ENCODE results near the gene SLFN11.
"Not testable (repeated sequence)": the region's sequence is repeated elsewhere in the genome, so short reads cannot be mapped to it uniquely, and the experiment has no call there.

Gene SLFN11

GRCh38 chr17:35406568-35406967 lies 33.1 kb upstream of the SLFN11 start:
- no peak overlapping the region for H3K23ac ChIP-seq (ENCODE audit: low read length)
- no peak overlapping the region for H3K4me2 ChIP-seq (ENCODE audit: low read length)
- no peak overlapping the region for H3K27ac ChIP-seq (ENCODE audit: low read depth, low read length)
- H2BK15ac ChIP-seq (replicated peaks; ENCODE audit: low read depth) = no peak overlapping the region
- no peak overlapping the region for H3K18ac ChIP-seq (ENCODE audit: low read length)
- H3K36me3 ChIP-seq (ENCODE audit: control insufficient read depth, insufficient read depth, low read length) = no peaks in the 10 kb centered on the region
- H3K79me2 ChIP-seq (ENCODE audit: control insufficient read depth, insufficient read depth, low read length) = no peaks in the 10 kb centered on the region
- H4K5ac ChIP-seq (ENCODE audit: low read length) = no peak overlapping the region
- H3K4me1 ChIP-seq (ENCODE audit: control insufficient read depth, low read depth, low read length) = no peaks in the 10 kb centered on the region
- no peak overlapping the region for H3K56ac ChIP-seq (ENCODE audit: low read length)
- H2BK5ac ChIP-seq (ENCODE audit: low read length) = no peak overlapping the region
- no peak overlapping the region for H2AK5ac ChIP-seq (ENCODE audit: low read length)
- H3K9ac ChIP-seq (ENCODE audit: low read length) = no peak overlapping the region
- no peak overlapping the region for H2BK120ac ChIP-seq (ENCODE audit: low read depth, low read length)
- WGBS (ENCODE audit: extremely low coverage, insufficient coverage, low lambda C conversion rate) = no CpG with 5 or more reads among the region's 1 CpG
- H3K4ac ChIP-seq (ENCODE audit: low read depth, low read length) = no peak overlapping the region
- no peaks in the 10 kb centered on the region for H3K79me1 ChIP-seq (ENCODE audit: low read length)
- no peak overlapping the region for H3K4me3 ChIP-seq (ENCODE audit: low read length)
- no peak for DNase-seq
- no peak overlapping the region for H4K8ac ChIP-seq (ENCODE audit: low read depth, low read length)
- H3K27me3 ChIP-seq (ENCODE audit: insufficient read depth, low read length, poor library complexity) = no peaks in the 10 kb centered on the region

DNA sequence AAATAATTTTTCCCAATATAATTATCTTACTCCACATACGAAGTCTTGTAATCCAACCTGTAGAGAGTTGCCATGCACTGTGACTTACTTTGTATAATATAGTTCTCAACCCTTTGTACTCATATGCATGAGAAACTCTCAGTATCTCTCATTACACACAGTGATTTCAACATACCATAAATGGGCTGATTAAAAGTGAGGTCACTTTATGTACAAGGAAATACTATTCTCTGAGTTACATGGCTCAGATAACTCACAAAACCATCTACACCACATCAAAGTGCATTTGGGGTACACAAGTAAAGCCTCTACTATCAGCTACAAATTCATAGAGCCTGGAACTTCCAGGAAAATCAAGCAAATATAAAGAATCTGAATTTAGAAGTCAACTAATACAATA lies 30.9 kb upstream of the SLFN11 start:
- Histone ChIP-seq H3K4me1 (ENCODE audit: control insufficient read depth, low read depth, low read length) (no peaks in the 10 kb centered on the region), H2BK5ac (ENCODE audit: low read length) (no peak overlapping the region), H3K18ac (ENCODE audit: low read length) (no peak overlapping the region), H3K4ac (ENCODE audit: low read depth, low read length) (no peak overlapping the region), H3K79me2 (ENCODE audit: control insufficient read depth, insufficient read depth, low read length) (no peaks in the 10 kb centered on the region), H3K27me3 (ENCODE audit: insufficient read depth, low read length, poor library complexity) (no peaks in the 10 kb centered on the region), H4K5ac (ENCODE audit: low read length) (no peak overlapping the region), H2BK120ac (ENCODE audit: low read depth, low read length) (no peak overlapping the region), H2BK15ac (replicated peaks; ENCODE audit: low read depth) (no peak overlapping the region), H3K56ac (ENCODE audit: low read length) (no peak overlapping the region), H4K8ac (ENCODE audit: low read depth, low read length) (no peak overlapping the region), H3K27ac (ENCODE audit: low read depth, low read length) (no peak overlapping the region), H3K36me3 (ENCODE audit: control insufficient read depth, insufficient read depth, low read length) (no peaks in the 10 kb centered on the region), H2AK5ac (ENCODE audit: low read length) (no peak overlapping the region), H3K23ac (ENCODE audit: low read length) (no peak overlapping the region), H3K4me2 (ENCODE audit: low read length) (no peak overlapping the region), H3K79me1 (ENCODE audit: low read length) (no peaks in the 10 kb centered on the region), H3K9ac (ENCODE audit: low read length) (no peak overlapping the region), H3K4me3 (ENCODE audit: low read length) (no peak overlapping the region)
- WGBS (ENCODE audit: extremely low coverage, insufficient coverage, low lambda C conversion rate) = no CpG with 5 or more reads among the region's 1 CpG
- DNase-seq = no peak

- not testable (repeated sequence) for H4K8ac ChIP-seq (ENCODE audit: low read depth, low read length); H2BK15ac ChIP-seq (replicated peaks; ENCODE audit: low read depth); H3K56ac ChIP-seq (ENCODE audit: low read length); H3K79me1 ChIP-seq (ENCODE audit: low read length); DNase-seq; H3K36me3 ChIP-seq (ENCODE audit: control insufficient read depth, insufficient read depth, low read length); H3K18ac ChIP-seq (ENCODE audit: low read length); H4K5ac ChIP-seq (ENCODE audit: low read length); H3K23ac ChIP-seq (ENCODE audit: low read length); H3K27ac ChIP-seq (ENCODE audit: low read depth, low read length); H3K4me3 ChIP-seq (ENCODE audit: low read length); H3K9ac ChIP-seq (ENCODE audit: low read length); H2BK120ac ChIP-seq (ENCODE audit: low read depth, low read length); H3K27me3 ChIP-seq (ENCODE audit: insufficient read depth, low read length, poor library complexity); H2BK5ac ChIP-seq (ENCODE audit: low read length); H3K4ac ChIP-seq (ENCODE audit: low read depth, low read length); H3K4me2 ChIP-seq (ENCODE audit: low read length); H2AK5ac ChIP-seq (ENCODE audit: low read length); H3K4me1 ChIP-seq (ENCODE audit: control insufficient read depth, low read depth, low read length); H3K79me2 ChIP-seq (ENCODE audit: control insufficient read depth, insufficient read depth, low read length)
- no CpG with 5 or more reads among the region's 13 CpGs for WGBS (ENCODE audit: extremely low coverage, insufficient coverage, low lambda C conversion rate)
These were observed 20.4 kb upstream of the SLFN11 start for GRCh38 chr17:35393783-35394182.

DNA sequence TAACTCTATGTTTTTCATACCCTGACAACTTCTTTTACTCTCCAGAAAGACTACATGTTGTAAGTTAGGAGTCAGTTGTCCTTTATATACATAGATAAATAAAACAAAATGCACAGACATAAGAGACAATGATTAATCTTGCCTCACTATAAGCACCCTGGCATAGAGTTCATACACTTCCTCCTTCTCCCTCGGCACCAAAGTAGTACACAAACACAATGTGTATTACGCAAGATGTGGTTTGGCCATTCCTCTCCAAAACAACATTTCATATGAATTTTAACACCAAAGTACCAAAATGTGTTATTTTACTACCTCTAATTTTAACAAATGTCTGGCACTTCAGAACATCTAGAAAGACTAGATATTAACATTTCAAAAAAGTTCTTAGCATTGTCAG lies 17.2 kb upstream of the SLFN11 start:
- H3K79me1 ChIP-seq (ENCODE audit: low read length) = no peaks in the 10 kb centered on the region
- no peak overlapping the region for H2BK5ac ChIP-seq (ENCODE audit: low read length)
- no peaks in the 10 kb centered on the region for H3K27me3 ChIP-seq (ENCODE audit: insufficient read depth, low read length, poor library complexity)
- H3K27ac ChIP-seq (ENCODE audit: low read depth, low read length) = no peak overlapping the region
- no peak overlapping the region for H2BK15ac ChIP-seq (replicated peaks; ENCODE audit: low read depth)
- H3K4ac ChIP-seq (ENCODE audit: low read depth, low read length) = no peak overlapping the region
- no peak overlapping the region for H2AK5ac ChIP-seq (ENCODE audit: low read length)
- no peak overlapping the region for H4K5ac ChIP-seq (ENCODE audit: low read length)
- H3K4me2 ChIP-seq (ENCODE audit: low read length) = no peak overlapping the region
- no peaks in the 10 kb centered on the region for H3K36me3 ChIP-seq (ENCODE audit: control insufficient read depth, insufficient read depth, low read length)
- no peak overlapping the region for H4K8ac ChIP-seq (ENCODE audit: low read depth, low read length)
- H3K56ac ChIP-seq (ENCODE audit: low read length) = no peak overlapping the region
- H3K18ac ChIP-seq (ENCODE audit: low read length) = no peak overlapping the region
- no peaks in the 10 kb centered on the region for H3K4me1 ChIP-seq (ENCODE audit: control insufficient read depth, low read depth, low read length)
- H3K4me3 ChIP-seq (ENCODE audit: low read length) = no peak overlapping the region
- no peak overlapping the region for H2BK120ac ChIP-seq (ENCODE audit: low read depth, low read length)
- H3K23ac ChIP-seq (ENCODE audit: low read length) = no peak overlapping the region
- WGBS (ENCODE audit: extremely low coverage, insufficient coverage, low lambda C conversion rate) = no CpG with 5 or more reads among the region's 2 CpGs
- no peaks in the 10 kb centered on the region for H3K79me2 ChIP-seq (ENCODE audit: control insufficient read depth, insufficient read depth, low read length)
- no peak overlapping the region for H3K9ac ChIP-seq (ENCODE audit: low read length)
- no peak for DNase-seq

DNA sequence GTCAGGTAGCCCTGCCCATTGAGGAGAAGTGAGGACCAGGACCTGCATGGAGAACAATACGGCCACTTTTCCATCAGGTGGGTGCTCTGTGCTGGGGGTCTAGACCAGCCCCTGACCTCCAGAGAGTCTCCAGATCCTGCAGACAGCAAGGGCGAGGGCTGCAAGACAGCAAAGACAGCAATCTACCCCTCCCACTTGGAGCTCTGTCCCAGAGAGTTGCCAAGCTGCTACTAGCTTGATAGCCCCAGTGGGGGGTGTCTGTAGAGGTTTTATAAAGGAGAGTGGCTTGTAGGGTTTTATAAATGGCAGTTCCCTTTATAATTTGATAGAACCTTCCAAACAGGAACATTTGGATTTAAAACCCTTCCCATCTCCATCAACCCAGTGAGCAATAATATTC lies 16.7 kb upstream of the SLFN11 start:
- DNase-seq = no peak
- no peak overlapping the region for H3K23ac ChIP-seq (ENCODE audit: low read length)
- no peak overlapping the region for H3K4ac ChIP-seq (ENCODE audit: low read depth, low read length)
- H3K27me3 ChIP-seq (ENCODE audit: insufficient read depth, low read length, poor library complexity) = no peaks in the 10 kb centered on the region
- no peak overlapping the region for H3K18ac ChIP-seq (ENCODE audit: low read length)
- no peak overlapping the region for H3K56ac ChIP-seq (ENCODE audit: low read length)
- H3K79me2 ChIP-seq (ENCODE audit: control insufficient read depth, insufficient read depth, low read length) = no peaks in the 10 kb centered on the region
- H3K27ac ChIP-seq (ENCODE audit: low read depth, low read length) = no peak overlapping the region
- no peak overlapping the region for H4K8ac ChIP-seq (ENCODE audit: low read depth, low read length)
- WGBS (ENCODE audit: extremely low coverage, insufficient coverage, low lambda C conversion rate) = no CpG with 5 or more reads among the region's 2 CpGs
- H3K4me2 ChIP-seq (ENCODE audit: low read length) = no peak overlapping the region
- H4K5ac ChIP-seq (ENCODE audit: low read length) = no peak overlapping the region
- H3K4me3 ChIP-seq (ENCODE audit: low read length) = no peak overlapping the region
- no peak overlapping the region for H2BK120ac ChIP-seq (ENCODE audit: low read depth, low read length)
- H2AK5ac ChIP-seq (ENCODE audit: low read length) = no peak overlapping the region
- H3K9ac ChIP-seq (ENCODE audit: low read length) = no peak overlapping the region
- no peak overlapping the region for H2BK15ac ChIP-seq (replicated peaks; ENCODE audit: low read depth)
- H3K79me1 ChIP-seq (ENCODE audit: low read length) = no peaks in the 10 kb centered on the region
- no peaks in the 10 kb centered on the region for H3K4me1 ChIP-seq (ENCODE audit: control insufficient read depth, low read depth, low read length)
- no peak overlapping the region for H2BK5ac ChIP-seq (ENCODE audit: low read length)
- H3K36me3 ChIP-seq (ENCODE audit: control insufficient read depth, insufficient read depth, low read length) = no peaks in the 10 kb centered on the region

DNA sequence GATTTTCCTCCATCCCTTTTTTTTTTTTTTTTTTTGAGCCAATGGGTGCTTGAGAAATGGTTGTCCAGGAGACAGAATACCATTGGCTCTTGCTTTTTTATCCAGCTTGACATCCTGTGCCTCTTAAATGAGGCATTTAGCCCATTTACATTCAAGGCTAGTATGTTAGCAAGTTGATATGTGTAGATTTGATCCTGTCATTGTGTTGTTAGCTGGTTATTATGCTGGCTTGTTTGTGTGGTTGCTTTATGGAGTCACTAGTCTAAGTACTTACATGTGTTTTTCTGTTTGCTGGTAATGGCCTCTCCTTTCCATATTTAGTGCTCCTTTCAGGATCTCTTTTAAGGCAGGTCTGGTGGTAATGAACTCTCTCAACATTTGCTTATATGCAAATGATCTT lies 14.1 kb upstream of the SLFN11 start:
- Histone ChIP-seq H2AK5ac (ENCODE audit: low read length) (no peak overlapping the region), H4K8ac (ENCODE audit: low read depth, low read length) (no peak overlapping the region), H3K79me1 (ENCODE audit: low read length) (no peaks in the 10 kb centered on the region), H3K27ac (ENCODE audit: low read depth, low read length) (no peak overlapping the region), H3K56ac (ENCODE audit: low read length) (no peak overlapping the region), H3K18ac (ENCODE audit: low read length) (no peak overlapping the region), H3K36me3 (ENCODE audit: control insufficient read depth, insufficient read depth, low read length) (no peaks in the 10 kb centered on the region), H3K4me1 (ENCODE audit: control insufficient read depth, low read depth, low read length) (no peaks in the 10 kb centered on the region), H3K4me2 (ENCODE audit: low read length) (no peak overlapping the region), H3K23ac (ENCODE audit: low read length) (no peak overlapping the region), H3K27me3 (ENCODE audit: insufficient read depth, low read length, poor library complexity) (no peaks in the 10 kb centered on the region), H4K5ac (ENCODE audit: low read length) (no peak overlapping the region), H3K79me2 (ENCODE audit: control insufficient read depth, insufficient read depth, low read length) (no peaks in the 10 kb centered on the region), H2BK120ac (ENCODE audit: low read depth, low read length) (no peak overlapping the region), H2BK5ac (ENCODE audit: low read length) (no peak overlapping the region), H3K9ac (ENCODE audit: low read length) (no peak overlapping the region), H3K4ac (ENCODE audit: low read depth, low read length) (no peak overlapping the region), H2BK15ac (replicated peaks; ENCODE audit: low read depth) (no peak overlapping the region), H3K4me3 (ENCODE audit: low read length) (no peak overlapping the region)
- no peak for DNase-seq
